Measurements from ENCODE around the gene RNF213. TPM values are rescaled to one million over a fixed set of nuclear protein-coding genes. Genes with fewer than 3 reads are reported as not detected.

Gene RNF213
- total and polyA plus RNA-seq, 2 donors (not counting 1 experiment from before 2014, with no cell fraction given) = 36.8 to 245 TPM

GRCh38 chr17:80246726-80247125, 13.9 kb upstream of the RNF213 start:
- Histone ChIP-seq H2AFZ (ENCODE audit: low read length) (no peak overlapping the region), H3K36me3 (ENCODE audit: control insufficient read depth, insufficient read depth, low read length) (peaks cover 4% of the 10 kb centered on the region), H3K4me3 (replicated peaks in 1 of 4; ENCODE audit: control extremely low read depth in 1 of 4, insufficient read depth in 1 of 4, low read depth in 3 of 4, low read length in 4 of 4) (no peak overlapping the region), H3K4me2 (ENCODE audit: extremely low read depth, insufficient read depth, low read length) (no peak overlapping the region), H3K79me2 (ENCODE audit: control insufficient read depth, insufficient read depth, low read length) (no peaks in the 10 kb centered on the region), H3K9ac (ENCODE audit: insufficient read depth, low read length) (no peak overlapping the region), H3K9me3 (ENCODE audit: control insufficient read depth, insufficient read depth, low read depth, low read length) (no peaks in the 10 kb centered on the region), H4K20me1 (ENCODE audit: control insufficient read depth, extremely low read depth, insufficient read depth, low read length) (no peaks in the 10 kb centered on the region), H3K4me1 (ENCODE audit: control insufficient read depth, extremely low read depth, insufficient read depth, low read length) (no peaks in the 10 kb centered on the region), H3K27ac (ENCODE audit: insufficient read depth, low read length) (no peak overlapping the region), H3K27me3 (ENCODE audit: control insufficient read depth, insufficient read depth, low read length) (no peaks in the 10 kb centered on the region)
- no peak for DNase-seq (ENCODE audit: low read depth in 2 of 2)
- no peak for TF ChIP-seq CTCF (conservative IDR thresholded peaks at IDR 0.05 in 1 of 2, IDR thresholded peaks at IDR 0.05 in 1 of 2; ENCODE audit: low read depth in 1 of 2, low read length in 2 of 2)
- TF ChIP-seq EZH2 (IDR thresholded peaks at IDR 0.05; ENCODE audit: low read length, missing control alignments) = no peak

GRCh38 chr17:80247561-80247960, 13.1 kb upstream of the RNF213 start:
- H3K27ac ChIP-seq (ENCODE audit: insufficient read depth, low read length) = no peak overlapping the region
- no peak for DNase-seq (ENCODE audit: low read depth in 2 of 2)
- H3K4me1 ChIP-seq (ENCODE audit: control insufficient read depth, extremely low read depth, insufficient read depth, low read length) = no peaks in the 10 kb centered on the region
- H2AFZ ChIP-seq (ENCODE audit: low read length) = no peak overlapping the region
- no peaks in the 10 kb centered on the region for H3K79me2 ChIP-seq (ENCODE audit: control insufficient read depth, insufficient read depth, low read length)
- peaks cover 3% of the 10 kb centered on the region for H3K36me3 ChIP-seq (ENCODE audit: control insufficient read depth, insufficient read depth, low read length)
- H3K4me2 ChIP-seq (ENCODE audit: extremely low read depth, insufficient read depth, low read length) = no peak overlapping the region
- no peak overlapping the region for H3K9ac ChIP-seq (ENCODE audit: insufficient read depth, low read length)
- no peaks in the 10 kb centered on the region for H4K20me1 ChIP-seq (ENCODE audit: control insufficient read depth, extremely low read depth, insufficient read depth, low read length)
- TF ChIP-seq CTCF (conservative IDR thresholded peaks at IDR 0.05 in 1 of 2, IDR thresholded peaks at IDR 0.05 in 1 of 2; ENCODE audit: low read depth in 1 of 2, low read length in 2 of 2) = no peak
- no peak for TF ChIP-seq EZH2 (IDR thresholded peaks at IDR 0.05; ENCODE audit: low read length, missing control alignments)
- no peaks in the 10 kb centered on the region for H3K9me3 ChIP-seq (ENCODE audit: control insufficient read depth, insufficient read depth, low read depth, low read length)
- no peaks in the 10 kb centered on the region for H3K27me3 ChIP-seq (ENCODE audit: control insufficient read depth, insufficient read depth, low read length)
- H3K4me3 ChIP-seq (replicated peaks in 1 of 4; ENCODE audit: control extremely low read depth in 1 of 4, insufficient read depth in 1 of 4, low read depth in 3 of 4, low read length in 4 of 4) = no peak overlapping the region

DNA sequence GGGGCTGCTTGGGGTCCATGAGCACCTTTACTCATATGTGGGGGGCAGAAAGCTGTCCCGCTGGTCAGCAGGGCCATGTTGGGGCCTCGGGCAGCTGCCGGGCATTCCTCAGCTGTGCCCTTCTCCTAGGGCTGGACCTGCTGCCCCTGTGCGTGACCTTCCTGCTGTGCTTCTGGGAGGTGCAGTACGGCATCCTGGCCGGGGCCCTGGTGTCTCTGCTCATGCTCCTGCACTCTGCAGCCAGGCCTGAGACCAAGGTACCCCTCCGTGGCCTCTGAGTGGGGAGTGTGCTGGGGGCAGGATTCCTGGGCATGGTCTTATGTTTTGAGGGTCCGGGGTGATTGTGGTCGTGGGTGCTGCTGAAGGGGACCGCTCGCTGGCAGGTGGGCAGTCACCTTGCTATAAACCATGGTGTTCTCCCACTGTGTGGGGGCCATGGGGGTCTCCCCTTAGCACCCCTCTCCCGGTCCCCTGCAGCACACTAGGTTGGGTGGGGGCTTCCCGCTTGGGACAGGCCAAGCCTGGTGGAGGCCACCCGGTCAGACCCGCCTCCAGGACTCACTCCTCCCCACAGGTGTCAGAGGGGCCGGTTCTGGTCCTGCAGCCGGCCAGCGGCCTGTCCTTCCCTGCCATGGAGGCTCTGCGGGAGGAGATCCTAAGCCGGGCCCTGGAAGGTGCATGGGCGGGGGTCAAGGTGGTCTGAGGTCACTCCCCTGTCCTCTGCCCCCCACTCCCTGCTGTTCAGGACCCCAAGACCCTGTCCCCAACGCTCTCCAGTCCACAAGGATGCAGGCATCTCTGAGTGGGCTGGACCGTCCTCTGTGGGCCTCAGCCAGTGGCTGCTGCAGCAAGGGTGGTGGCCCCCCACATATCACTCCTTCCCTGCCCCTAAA, 12.4 kb upstream of the RNF213 start:
- no peaks in the 10 kb centered on the region for H3K79me2 ChIP-seq (ENCODE audit: control insufficient read depth, insufficient read depth, low read length)
- no peak overlapping the region for H3K4me3 ChIP-seq (replicated peaks in 1 of 4; ENCODE audit: control extremely low read depth in 1 of 4, insufficient read depth in 1 of 4, low read depth in 3 of 4, low read length in 4 of 4)
- DNase-seq (ENCODE audit: low read depth in 2 of 2) = no peak
- no peaks in the 10 kb centered on the region for H4K20me1 ChIP-seq (ENCODE audit: control insufficient read depth, extremely low read depth, insufficient read depth, low read length)
- no peak overlapping the region for H2AFZ ChIP-seq (ENCODE audit: low read length)
- H3K27ac ChIP-seq (ENCODE audit: insufficient read depth, low read length) = no peak overlapping the region
- H3K27me3 ChIP-seq (ENCODE audit: control insufficient read depth, insufficient read depth, low read length) = no peaks in the 10 kb centered on the region
- H3K4me1 ChIP-seq (ENCODE audit: control insufficient read depth, extremely low read depth, insufficient read depth, low read length) = no peaks in the 10 kb centered on the region
- H3K36me3 ChIP-seq (ENCODE audit: control insufficient read depth, insufficient read depth, low read length) = peaks cover 3% of the 10 kb centered on the region
- H3K9ac ChIP-seq (ENCODE audit: insufficient read depth, low read length) = no peak overlapping the region
- TF ChIP-seq EZH2 (IDR thresholded peaks at IDR 0.05; ENCODE audit: low read length, missing control alignments) (no peak), CTCF (conservative IDR thresholded peaks at IDR 0.05 in 1 of 2, IDR thresholded peaks at IDR 0.05 in 1 of 2; ENCODE audit: low read depth in 1 of 2, low read length in 2 of 2) (no peak)
- no peaks in the 10 kb centered on the region for H3K9me3 ChIP-seq (ENCODE audit: control insufficient read depth, insufficient read depth, low read depth, low read length)
- H3K4me2 ChIP-seq (ENCODE audit: extremely low read depth, insufficient read depth, low read length) = no peak overlapping the region

Measured in fibroblast of lung (primary cell).